GM12864 (cell line): ENCODE data around the gene HBS1L.

Experiments used
- DNase-seq: peaks from one replicate; pipeline ENCODE4 v3.0.0-alpha.2; 2011; ENCODE audit warnings: low read depth
- H3K4me3 ChIP-seq: 2 replicates; pipeline ENCODE4 v1.5.1; 2011; ENCODE audit warnings: mild to moderate bottlenecking, low read depth, low read length, control low read depth
- CTCF ChIP-seq: IDR thresholded peaks from 2 replicates; pipeline ENCODE4 v1.5.1; 2011; ENCODE audit warnings: low read depth, mild to moderate bottlenecking, moderate library complexity, low read length, control low read depth, inconsistent platforms; ENCODE audit errors: missing control alignments

The HBS1L gene

GRCh38 chr6:134949927-134950326 is 104.7 kb downstream of the HBS1L start, which contains the start of gene ALDH8A1:
Gene ALDH8A1, minus strand, starts transcription at chr6:134950101. Its CDS starts 48 bp downstream, at chr6:134950053.
- H3K4me3 ChIP-seq = no peak within 1 kb of the TSS
- DNase-seq = no peak
- TF ChIP-seq CTCF = no peak

- no peak for DNase-seq
- TF ChIP-seq CTCF = no peak
- H3K4me3 ChIP-seq = no peak overlapping the region
Measured at GRCh38 chr6:134948691-134949090, 105.9 kb downstream of the HBS1L start.

- TF ChIP-seq CTCF = no peak
- DNase-seq = no peak
- no peak overlapping the region for H3K4me3 ChIP-seq
Measured at GRCh38 chr6:134948142-134948541, 106.5 kb downstream of the HBS1L start.

DNA sequence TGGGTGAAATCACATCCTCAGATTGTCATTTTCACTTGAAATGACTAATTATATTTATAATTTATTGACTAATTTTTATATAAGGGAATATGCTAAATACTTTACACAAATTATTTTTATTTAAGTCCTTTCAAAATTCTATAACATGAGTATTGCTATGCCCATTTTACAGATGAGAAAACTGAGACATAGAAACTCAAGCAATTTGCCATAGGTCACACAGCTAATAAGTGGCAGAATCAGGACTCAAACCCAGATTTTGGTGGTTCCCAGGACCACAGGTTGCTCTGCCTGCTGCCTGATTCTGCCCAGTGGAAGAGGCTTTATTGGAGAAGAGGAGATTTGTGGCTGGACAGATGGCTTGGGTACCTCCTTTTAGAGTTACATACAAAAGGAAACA is 109.6 kb downstream of the HBS1L start:
- no peak for DNase-seq
- TF ChIP-seq CTCF = no peak

GRCh38 chr6:134943522-134944111 is 111.0 kb downstream of the HBS1L start:
- no peak for TF ChIP-seq CTCF
- H3K4me3 ChIP-seq = no peak overlapping the region
- no peak for DNase-seq

More for the DNA sequence above, 109.6 kb downstream of the HBS1L start:
- no peak overlapping the region for H3K4me3 ChIP-seq

DNA sequence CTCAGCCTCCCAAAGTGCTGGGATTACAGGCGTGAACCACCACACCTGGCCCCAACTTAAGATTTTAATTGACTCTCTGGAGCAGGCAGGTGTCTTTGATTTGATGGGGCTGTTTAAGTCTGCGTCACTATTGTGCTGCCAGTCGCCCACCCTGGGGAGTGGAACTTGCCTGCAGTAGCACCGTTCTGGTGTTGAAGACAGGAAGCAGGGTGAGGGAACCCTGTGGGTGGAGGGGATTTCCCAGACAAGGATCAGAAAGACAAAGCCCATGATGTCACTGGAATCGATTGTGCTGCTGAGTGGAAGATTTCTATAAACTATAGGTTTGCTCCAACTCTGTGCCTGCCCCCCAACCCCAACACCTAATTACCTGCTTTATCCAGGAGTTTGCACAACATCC is 115.7 kb downstream of the HBS1L start:
- TF ChIP-seq CTCF = no peak
- no peak overlapping the region for H3K4me3 ChIP-seq
- peak; percentile 25 for DNase-seq

DNA sequence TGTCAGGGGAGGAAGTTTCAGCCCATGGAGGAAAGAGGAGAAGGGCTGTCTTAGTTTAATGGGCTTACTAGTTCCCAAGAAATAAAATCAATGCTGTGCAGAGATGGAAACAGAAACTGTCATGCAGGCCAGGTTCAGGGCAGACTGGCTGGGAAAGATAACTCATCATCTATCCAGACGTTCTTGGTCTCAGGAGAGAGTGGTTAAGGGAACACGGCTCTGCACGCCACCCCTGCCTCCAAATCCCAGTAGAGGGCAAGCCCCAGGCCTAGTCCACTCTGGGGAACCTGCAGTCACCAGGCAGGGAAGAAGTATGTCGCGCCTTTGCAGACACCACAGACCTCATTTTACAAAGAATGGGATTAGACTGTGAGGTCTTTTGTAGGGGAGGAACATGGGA is 117.2 kb downstream of the HBS1L start:
- no peak for DNase-seq
- H3K4me3 ChIP-seq = no peak overlapping the region
- no peak for TF ChIP-seq CTCF
